PC-9 (cell line): ENCODE measurements around the gene HOXD10. TPM values are rescaled to one million over a fixed set of nuclear protein-coding genes. Genes with fewer than 3 reads are reported as not detected.

Source experiments
- BruUV-seq: library from RNA; stranded (reverse); fragments of 400-500 nt; replicated peaks from 2 replicates; lab custom pipeline; 2021; lab: Mats Ljungman, UMichigan
- CTCF ChIA-PET: fragments of 300-600 bp; sonication (Branson Sonifier 250); formaldehyde crosslinking; loops from one replicate; lab custom pipeline; 2022; ENCODE audit warnings: antibody characterized with exemption; lab: Charles Lee
- POLR2A ChIA-PET: fragments of 300-600 bp; sonication (Branson Sonifier 250); formaldehyde crosslinking; loops from one replicate; lab custom pipeline; 2022; ENCODE audit warnings: antibody characterized with exemption; ENCODE audit not compliant: unreplicated experiment; lab: Charles Lee
- DNase-seq, 2 experiments: peaks; one replicate each; pipeline versions ENCODE4 v3.0.0 to v3.0.0-alpha.2; 2015 to 2022; ENCODE audit warnings: mixed read lengths in 1 of 2
- H2AFZ ChIP-seq: fragments of 200-600 bp; sonication (generic); 2 replicates; pipeline ENCODE4 v1.8.1; 2017; ENCODE audit warnings: antibody characterized with exemption
- H3F3A ChIP-seq: fragments of 200-600 bp; sonication (generic); 2 replicates; pipeline ENCODE4 v1.8.1; 2017; ENCODE audit warnings: antibody characterized with exemption, mild to moderate bottlenecking, low read depth; ENCODE audit not compliant: insufficient read depth
- H3K27ac ChIP-seq: fragments of 200-600 bp; sonication (generic); 2 replicates; pipeline ENCODE4 v1.6.1; 2016; ENCODE audit warnings: mixed run types
- H3K27me3 ChIP-seq: fragments of 200-600 bp; sonication (generic); 2 replicates; pipeline ENCODE4 v1.6.1; 2016; ENCODE audit warnings: low read depth, mixed run types; ENCODE audit not compliant: insufficient read depth
- H3K36me3 ChIP-seq: fragments of 200-600 bp; sonication (generic); 2 replicates; pipeline ENCODE4 v1.6.1; 2016; ENCODE audit warnings: low read depth, mixed run types
- H3K4me1 ChIP-seq: fragments of 200-600 bp; sonication (generic); replicated peaks from 2 replicates; pipeline ENCODE4 v1.6.1; 2016; ENCODE audit warnings: mixed run types; ENCODE audit not compliant: insufficient read depth
- H3K4me2 ChIP-seq: fragments of 200-600 bp; sonication (generic); 2 replicates; pipeline ENCODE4 v1.6.1; 2017; ENCODE audit warnings: mixed run types
- H3K4me3 ChIP-seq: fragments of 200-600 bp; sonication (generic); 2 replicates; pipeline ENCODE4 v1.6.1; 2016; ENCODE audit warnings: mixed run types
- H3K79me2 ChIP-seq: fragments of 200-600 bp; sonication (generic); 2 replicates; pipeline ENCODE4 v1.6.1; 2017; ENCODE audit warnings: low read depth, mixed run types
- H3K9me2 ChIP-seq: fragments of 200-600 bp; sonication (generic); 2 replicates; pipeline ENCODE4 v1.8.1; 2017; ENCODE audit warnings: mild to moderate bottlenecking; ENCODE audit not compliant: insufficient read depth
- H3K9me3 ChIP-seq: fragments of 200-600 bp; sonication (generic); 2 replicates; pipeline ENCODE4 v1.8.1; 2016; ENCODE audit warnings: low read depth; ENCODE audit not compliant: insufficient read depth
- H4K20me1 ChIP-seq: fragments of 200-600 bp; sonication (generic); 2 replicates; pipeline ENCODE4 v1.8.1; 2017; ENCODE audit not compliant: insufficient read depth
- CTCF ChIP-seq: fragments of 200-600 bp; sonication (generic); conservative IDR thresholded peaks from 2 replicates; pipeline ENCODE4 v1.6.1; 2017; ENCODE audit warnings: mixed run types, antibody characterized with exemption, mild to moderate bottlenecking, moderate library complexity
- EZH2 ChIP-seq: fragments of 200-600 bp; sonication (generic); IDR thresholded peaks from 2 replicates; pipeline ENCODE4 v1.8.0; 2017; ENCODE audit warnings: antibody characterized with exemption, low read depth
- intact Hi-C: fragments of 100-400 bp; cut with micrococcal nuclease; formaldehyde crosslinking; loops from one replicate; pipeline ENCODE4 v1.10.0; 2022; ENCODE audit not compliant: unreplicated experiment
- total RNA-seq: library from RNA; stranded (reverse); gene quantifications from 2 replicates; pipeline ENCODE4 v1.2.3, GENCODE V29; 2021

HOXD10 gene
- total RNA-seq, 1 experiment from 2014 or later = not detected

- no peaks in the 10 kb centered on the region for H3K79me2 ChIP-seq
- H3K27ac ChIP-seq = no peak overlapping the region
- ChIA-PET POLR2A (no interaction called here), CTCF (interaction anchor here (0.6 kb wide), 2 partner anchors 53 to 538 kb away, joined by 3 to 10 read pairs; no protein-coding TSS in a partner anchor)
- H3K4me3 ChIP-seq = no peak overlapping the region
- H3K9me2 ChIP-seq = no peaks in the 10 kb centered on the region
- no peak overlapping the region for H2AFZ ChIP-seq
- no peak overlapping the region for H3K4me2 ChIP-seq
- no peaks in the 10 kb centered on the region for H3F3A ChIP-seq
- DNase-seq = no peak
- no TSS peak for BruUV-seq
- no peaks in the 10 kb centered on the region for H3K36me3 ChIP-seq
- no peaks in the 10 kb centered on the region for H3K4me1 ChIP-seq
- intact Hi-C loops = loop anchor here (5.0 kb wide), 1 partner anchor 1033 kb away; no protein-coding TSS in a partner anchor
- no peak for TF ChIP-seq EZH2
- TF ChIP-seq CTCF = no peak
- H3K27me3 ChIP-seq = peaks cover 82% of the 10 kb centered on the region
- no peaks in the 10 kb centered on the region for H3K9me3 ChIP-seq
- no peaks in the 10 kb centered on the region for H4K20me1 ChIP-seq
These were observed 2.3 kb upstream of the HOXD10 start for GRCh38 chr2:176114120-176114929.

- DNase-seq = no peak
- H3F3A ChIP-seq = no peaks in the 10 kb centered on the region
- no peak overlapping the region for H2AFZ ChIP-seq
- POLR2A ChIA-PET = no interaction called here
- no peak overlapping the region for H3K4me2 ChIP-seq
- no peak overlapping the region for H3K4me3 ChIP-seq
- H3K27ac ChIP-seq = no peak overlapping the region
- BruUV-seq = no TSS peak
- H3K27me3 ChIP-seq = peaks cover 87% of the 10 kb centered on the region
- H3K4me1 ChIP-seq = no peaks in the 10 kb centered on the region
- H3K79me2 ChIP-seq = no peaks in the 10 kb centered on the region
- H3K9me2 ChIP-seq = no peaks in the 10 kb centered on the region
- no peaks in the 10 kb centered on the region for H3K36me3 ChIP-seq
- intact Hi-C loops = loop anchor here (5.0 kb wide), 1 partner anchor 1032 kb away; no protein-coding TSS in a partner anchor
- TF ChIP-seq CTCF = no peak
- TF ChIP-seq EZH2 = no peak
- CTCF ChIA-PET = interaction anchor here (0.6 kb wide), 1 partner anchor 1034 kb away, joined by 3 read pairs; no protein-coding TSS in a partner anchor
- H4K20me1 ChIP-seq = no peaks in the 10 kb centered on the region
- H3K9me3 ChIP-seq = no peaks in the 10 kb centered on the region
These were observed 1.5 kb upstream of the HOXD10 start for GRCh38 chr2:176114930-176115625.

- Histone ChIP-seq H3K27ac (no peak overlapping the region), H3K4me3 (no peak overlapping the region), H3K4me2 (no peak overlapping the region), H4K20me1 (no peaks in the 10 kb centered on the region), H3K9me3 (no peaks in the 10 kb centered on the region), H3K79me2 (no peaks in the 10 kb centered on the region), H3K27me3 (peaks cover 87% of the 10 kb centered on the region), H3K9me2 (no peaks in the 10 kb centered on the region), H2AFZ (no peak overlapping the region), H3F3A (no peaks in the 10 kb centered on the region), H3K36me3 (no peaks in the 10 kb centered on the region), H3K4me1 (no peaks in the 10 kb centered on the region)
- no peak for DNase-seq
- TF ChIP-seq EZH2 (no peak), CTCF (no peak)
- ChIA-PET CTCF (no interaction called here), POLR2A (no interaction called here)
- no TSS peak for BruUV-seq
- intact Hi-C loops = no loop called here
These were observed 714 bp downstream of the HOXD10 start for GRCh38 chr2:176117162-176117822.
